Neural progenitor cell (in vitro differentiated cells): ENCODE results near the gene PEX10. TPM values are rescaled to one million over a fixed set of nuclear protein-coding genes. Genes with fewer than 3 reads are reported as not detected.

ENCODE experiments used
- DNase-seq: peaks from one replicate; pipeline ENCODE4 v3.0.0-alpha.2; 2016; ENCODE audit warnings: low spot score
- H2AFZ ChIP-seq: fragments of 200-600 bp; sonication (generic); replicated peaks from 2 replicates; pipeline ENCODE4 v1.6.1; 2016; ENCODE audit warnings: antibody characterized with exemption
- H3F3A ChIP-seq: fragments of 200-600 bp; sonication (generic); 2 replicates; pipeline ENCODE4 v1.6.1; 2016; ENCODE audit warnings: antibody characterized with exemption, low read depth
- H3K27ac ChIP-seq: fragments of 200-600 bp; sonication (generic); 2 replicates; pipeline ENCODE4 v1.5.1; 2016; ENCODE audit warnings: mild to moderate bottlenecking
- H3K27me3 ChIP-seq: fragments of 200-600 bp; sonication (generic); 2 replicates; pipeline ENCODE4 v1.6.1; 2016; ENCODE audit warnings: mild to moderate bottlenecking, moderate library complexity
- H3K36me3 ChIP-seq: fragments of 200-600 bp; sonication (generic); 2 replicates; pipeline ENCODE4 v1.5.1; 2016
- H3K4me1 ChIP-seq: fragments of 200-600 bp; sonication (generic); 2 replicates; pipeline ENCODE4 v1.6.1; 2016; ENCODE audit warnings: mixed run types
- H3K4me2 ChIP-seq: fragments of 200-600 bp; sonication (generic); 2 replicates; pipeline ENCODE4 v1.6.1; 2016
- H3K4me3 ChIP-seq: fragments of 200-600 bp; sonication (generic); 2 replicates; pipeline ENCODE4 v1.5.1; 2016
- H3K79me2 ChIP-seq: fragments of 200-600 bp; sonication (generic); 2 replicates; pipeline ENCODE4 v1.6.1; 2016; ENCODE audit warnings: low read depth
- H3K9ac ChIP-seq: fragments of 200-600 bp; sonication (generic); 2 replicates; pipeline ENCODE4 v1.6.1; 2016
- H3K9me3 ChIP-seq: fragments of 200-600 bp; sonication (generic); 2 replicates; pipeline ENCODE4 v1.5.1; 2016; ENCODE audit warnings: low read depth
- H4K20me1 ChIP-seq: fragments of 200-600 bp; sonication (generic); 2 replicates; pipeline ENCODE4 v1.6.1; 2016; ENCODE audit warnings: low read depth
- H3K27ac Mint-ChIP-seq: 3 replicates; pipeline ENCODE4 v1.8.0; 2021; ENCODE audit warnings: mixed read lengths
- H3K27me3 Mint-ChIP-seq: 2 replicates; pipeline ENCODE4 v1.8.0; 2022; ENCODE audit warnings: low read depth, mild to moderate bottlenecking, inconsistent platforms, moderate library complexity, mixed read lengths; ENCODE audit not compliant: insufficient read depth
- H3K36me3 Mint-ChIP-seq: 3 replicates; pipeline ENCODE4 v1.8.0; 2021; ENCODE audit warnings: mixed read lengths
- H3K4me1 Mint-ChIP-seq: 3 replicates; pipeline ENCODE4 v1.8.0; 2021; ENCODE audit warnings: mixed read lengths
- H3K4me3 Mint-ChIP-seq: 3 replicates; pipeline ENCODE4 v1.8.0; 2021; ENCODE audit warnings: mild to moderate bottlenecking, moderate library complexity, mixed read lengths
- H3K9me3 Mint-ChIP-seq: 3 replicates; pipeline ENCODE4 v1.8.0; 2020; ENCODE audit warnings: mixed read lengths
- CTCF ChIP-seq: fragments of 200-600 bp; sonication (generic); IDR thresholded peaks from 2 replicates; pipeline ENCODE4 v1.5.1; 2017; ENCODE audit warnings: antibody characterized with exemption, mild to moderate bottlenecking
- EZH2 ChIP-seq: fragments of 200-600 bp; sonication (generic); IDR thresholded peaks from 2 replicates; pipeline ENCODE4 v1.6.1; 2017; ENCODE audit warnings: antibody characterized with exemption, mild to moderate bottlenecking, moderate library complexity
- EZH2phosphoT487 ChIP-seq: fragments of 200-600 bp; sonication (generic); IDR thresholded peaks from 2 replicates; pipeline ENCODE4 v1.6.1; 2017; ENCODE audit warnings: antibody characterized with exemption
- total RNA-seq: library from RNA; depleted of rRNA; stranded (reverse); fragments of >200 nt; gene quantifications from 2 replicates; pipeline ENCODE4 v1.2.3, GENCODE V29; 2015; ENCODE audit warnings: low replicate concordance

The PEX10 gene
- total RNA-seq, 1 donor from 2014 or later: 15.1 TPM

DNA sequence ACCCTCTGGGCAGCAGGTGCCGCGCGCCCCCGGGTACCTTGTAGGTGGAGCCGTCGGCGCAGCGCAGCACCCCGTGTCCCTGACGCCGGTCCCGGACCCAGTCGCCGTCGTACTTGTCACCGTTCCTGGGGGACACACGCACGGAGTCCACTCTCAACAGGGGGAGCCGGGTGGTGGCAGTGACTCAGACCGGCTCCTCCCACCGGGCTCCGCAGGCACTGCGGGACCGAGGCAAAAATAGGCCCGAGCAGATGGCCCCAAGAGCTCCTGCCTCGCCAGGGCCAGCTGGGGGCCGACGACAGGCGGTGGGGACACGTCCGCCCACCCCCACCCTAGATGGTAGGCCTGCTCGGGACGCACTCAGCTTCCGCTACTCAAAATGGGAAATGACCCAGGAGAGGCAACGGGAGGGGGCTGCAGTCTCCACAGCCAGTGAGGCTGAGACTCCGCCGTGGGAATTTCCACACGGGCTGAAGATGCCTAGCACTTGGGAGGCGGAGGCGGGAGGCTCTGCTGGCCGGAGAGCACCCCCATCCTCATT, 27.4 kb downstream of the PEX10 start:
- H3K36me3 ChIP-seq: no peaks in the 10 kb centered on the region
- no peak overlapping the region for H3K27ac ChIP-seq
- peaks cover 6% of the 10 kb centered on the region for H3K4me1 Mint-ChIP-seq
- H2AFZ ChIP-seq: no peak overlapping the region
- no peaks in the 10 kb centered on the region for H3K9me3 Mint-ChIP-seq
- peaks cover 6% of the 10 kb centered on the region for H3F3A ChIP-seq
- H3K9me3 ChIP-seq: no peaks in the 10 kb centered on the region
- TF ChIP-seq EZH2 (no peak), EZH2phosphoT487 (no peak), CTCF (no peak)
- no peak overlapping the region for H3K27ac Mint-ChIP-seq
- no peak overlapping the region for H3K9ac ChIP-seq
- no peak for DNase-seq
- H3K4me3 ChIP-seq: no peak overlapping the region
- H3K4me3 Mint-ChIP-seq: no peak overlapping the region
- no peaks in the 10 kb centered on the region for H3K4me1 ChIP-seq
- H3K27me3 Mint-ChIP-seq: peaks cover 4% of the 10 kb centered on the region
- H3K4me2 ChIP-seq: no peak overlapping the region
- H3K36me3 Mint-ChIP-seq: peaks cover 7% of the 10 kb centered on the region
- no peaks in the 10 kb centered on the region for H3K27me3 ChIP-seq
- H4K20me1 ChIP-seq: peaks cover 8% of the 10 kb centered on the region
- peaks cover 2% of the 10 kb centered on the region for H3K79me2 ChIP-seq

DNA sequence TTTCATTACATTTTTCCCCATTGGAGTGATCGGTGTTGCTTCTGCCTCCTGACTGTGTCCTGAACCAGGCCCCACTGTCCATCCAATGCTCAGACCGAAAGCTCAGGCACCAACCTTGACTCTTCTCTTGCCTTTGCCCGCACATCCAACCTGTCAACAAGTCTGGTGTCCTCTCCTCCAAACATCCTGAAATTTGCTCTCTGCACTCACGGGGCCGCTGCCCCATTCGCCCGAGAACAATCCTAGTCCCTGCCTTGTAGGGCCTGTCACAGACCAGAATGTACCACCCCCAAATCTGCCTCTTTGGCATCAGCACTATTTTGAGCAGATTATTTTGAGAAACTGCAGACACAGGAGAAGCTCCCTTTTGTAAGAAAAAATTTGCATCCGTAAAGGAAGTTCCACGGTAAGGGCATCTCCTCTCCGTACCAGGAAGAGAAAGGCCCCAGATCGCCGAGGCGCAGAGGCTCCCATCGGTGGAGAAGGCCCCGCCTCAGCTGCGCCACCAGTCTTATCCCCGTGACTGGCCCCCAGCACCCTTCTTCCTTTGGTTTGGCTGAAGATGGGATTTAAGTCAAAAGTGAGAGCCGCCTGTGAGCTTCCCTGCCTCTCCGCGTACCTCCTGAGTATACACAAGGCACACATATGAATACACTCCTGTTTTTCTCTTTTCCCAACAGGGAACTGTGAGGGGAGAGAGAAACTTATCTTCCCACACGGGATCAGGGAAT, 28.1 kb downstream of the PEX10 start:
- TF ChIP-seq CTCF: no peak
- no peak for TF ChIP-seq EZH2
- TF ChIP-seq EZH2phosphoT487: no peak
- H3K79me2 ChIP-seq: no peaks in the 10 kb centered on the region
- no peaks in the 10 kb centered on the region for H3K4me1 ChIP-seq
- Mint-ChIP-seq H3K4me3 (no peak overlapping the region), H3K27me3 (peaks cover 4% of the 10 kb centered on the region), H3K4me1 (peaks cover 5% of the 10 kb centered on the region), H3K9me3 (no peaks in the 10 kb centered on the region), H3K27ac (peak overlapping the region; percentile 0), H3K36me3 (peaks cover 7% of the 10 kb centered on the region)
- H3K4me3 ChIP-seq: no peak overlapping the region
- no peaks in the 10 kb centered on the region for H3K27me3 ChIP-seq
- H3K27ac ChIP-seq: no peak overlapping the region
- H3K9me3 ChIP-seq: no peaks in the 10 kb centered on the region
- no peak overlapping the region for H3K9ac ChIP-seq
- no peak overlapping the region for H3K4me2 ChIP-seq
- no peak overlapping the region for H2AFZ ChIP-seq
- no peak for DNase-seq
- peaks cover 2% of the 10 kb centered on the region for H3F3A ChIP-seq
- H4K20me1 ChIP-seq: peaks cover 8% of the 10 kb centered on the region
- H3K36me3 ChIP-seq: no peaks in the 10 kb centered on the region

- Histone ChIP-seq H3K9me3 (no peaks in the 10 kb centered on the region), H3K27ac (no peak overlapping the region), H3K4me1 (no peaks in the 10 kb centered on the region), H3K9ac (no peak overlapping the region), H3K27me3 (no peaks in the 10 kb centered on the region), H3F3A (no peaks in the 10 kb centered on the region), H3K4me3 (no peak overlapping the region), H3K4me2 (no peak overlapping the region), H2AFZ (no peak overlapping the region), H3K36me3 (no peaks in the 10 kb centered on the region), H3K79me2 (no peaks in the 10 kb centered on the region), H4K20me1 (peaks cover 8% of the 10 kb centered on the region)
- Mint-ChIP-seq H3K4me3 (no peak overlapping the region), H3K27me3 (peaks cover 6% of the 10 kb centered on the region), H3K36me3 (peaks cover 7% of the 10 kb centered on the region), H3K9me3 (no peaks in the 10 kb centered on the region), H3K4me1 (peaks cover 8% of the 10 kb centered on the region), H3K27ac (no peak overlapping the region)
- DNase-seq: no peak
- TF ChIP-seq EZH2phosphoT487 (no peak), EZH2 (no peak), CTCF (no peak)
These were observed 28.8 kb downstream of the PEX10 start for GRCh38 chr1:2383576-2383975.
